GM23248 (cell line): Measurements from ENCODE around the gene KAZN. TPM values are rescaled to one million over a fixed set of nuclear protein-coding genes. Genes with fewer than 3 reads are reported as not detected.

Source experiments
- DNase-seq: peaks from one replicate; pipeline ENCODE4 v3.0.0-alpha.2; 2015
- H2AFZ ChIP-seq: fragments of 200-600 bp; sonication (generic); 2 replicates; pipeline ENCODE4 v1.6.1; 2016; ENCODE audit warnings: antibody characterized with exemption
- H3F3A ChIP-seq: fragments of 200-600 bp; sonication (generic); 2 replicates; pipeline ENCODE4 v1.6.1; 2016; ENCODE audit warnings: mild to moderate bottlenecking, antibody characterized with exemption, mixed run types; ENCODE audit not compliant: insufficient read depth
- H3K27ac ChIP-seq: fragments of 200-600 bp; sonication (generic); 2 replicates; pipeline ENCODE4 v1.5.1; 2016; ENCODE audit warnings: mild to moderate bottlenecking
- H3K27me3 ChIP-seq: fragments of 200-600 bp; sonication (generic); replicated peaks from 2 replicates; pipeline ENCODE4 v1.6.1; 2016; ENCODE audit warnings: mild to moderate bottlenecking; ENCODE audit not compliant: insufficient read depth
- H3K36me3 ChIP-seq: fragments of 200-600 bp; sonication (generic); 2 replicates; pipeline ENCODE4 v1.6.1; 2016; ENCODE audit warnings: low read depth, mild to moderate bottlenecking
- H3K4me1 ChIP-seq: fragments of 200-600 bp; sonication (generic); 2 replicates; pipeline ENCODE4 v1.6.1; 2016; ENCODE audit warnings: mild to moderate bottlenecking; ENCODE audit not compliant: insufficient read depth
- H3K4me2 ChIP-seq: fragments of 200-600 bp; sonication (generic); one replicate; pipeline ENCODE4 v1.6.1; 2016; ENCODE audit warnings: mild to moderate bottlenecking; ENCODE audit not compliant: unreplicated experiment
- H3K4me3 ChIP-seq: fragments of 200-600 bp; sonication (generic); 2 replicates; pipeline ENCODE4 v1.5.1; 2016; ENCODE audit warnings: mild to moderate bottlenecking
- H3K79me2 ChIP-seq: fragments of 200-600 bp; sonication (generic); 2 replicates; pipeline ENCODE4 v1.6.1; 2016; ENCODE audit warnings: mild to moderate bottlenecking; ENCODE audit not compliant: insufficient read depth
- H3K9ac ChIP-seq: fragments of 200-600 bp; sonication (generic); 2 replicates; pipeline ENCODE4 v1.6.1; 2016; ENCODE audit warnings: mild to moderate bottlenecking
- H3K9me2 ChIP-seq: fragments of 200-600 bp; sonication (generic); 2 replicates; pipeline ENCODE4 v1.6.1; 2016; ENCODE audit warnings: mixed run types, mild to moderate bottlenecking, moderate library complexity; ENCODE audit not compliant: insufficient read depth
- H3K9me3 ChIP-seq: fragments of 200-600 bp; sonication (generic); one replicate; pipeline ENCODE4 v1.6.1; 2017; ENCODE audit warnings: low read depth
- H4K20me1 ChIP-seq: fragments of 200-600 bp; sonication (generic); 2 replicates; pipeline ENCODE4 v1.6.0; 2016; ENCODE audit not compliant: insufficient read depth
- EZH2 ChIP-seq: fragments of 200-600 bp; sonication (generic); IDR thresholded peaks from 2 replicates; pipeline ENCODE4 v1.6.1; 2018; ENCODE audit warnings: antibody characterized with exemption, mild to moderate bottlenecking; ENCODE audit not compliant: insufficient read depth, poor library complexity, severe bottlenecking
- EZH2phosphoT487 ChIP-seq: fragments of 200-600 bp; sonication (generic); IDR thresholded peaks from 2 replicates; pipeline ENCODE4 v1.6.1; 2018; ENCODE audit warnings: antibody characterized with exemption, moderate library complexity, mild to moderate bottlenecking, low read depth; ENCODE audit not compliant: insufficient read depth
- WGBS, 2 experiments: methylation state at CpG; one replicate each; pipeline ENCODE4 v1.1.6; 2015 to 2017; ENCODE audit warnings: low lambda C conversion rate in 2 of 2, low coverage in 1 of 2; ENCODE audit errors: missing lambda C conversion rate in 2 of 2; 5-methylcytosine and 5-hydroxymethylcytosine counted together
- in situ Hi-C: fragments of 300-500 bp; cut with MboI; formaldehyde crosslinking; loops from 2 replicates; pipeline ENCODE4 v1.15.0; 2020
- polyA plus RNA-seq: library from polyadenylated mRNA; unstranded; fragments of >200 nt; fragmentation: Nextera tagmentation; extraction: Ambion mirVana; gene quantifications from 2 replicates; pipeline ENCODE4 v1.2.1, GENCODE V29; 2016
- total RNA-seq: library from RNA; depleted of rRNA; stranded (reverse); fragments of >200 nt; shearing (Covaris generic); gene quantifications from 2 replicates; pipeline ENCODE4 v1.2.3, GENCODE V29; 2014

KAZN gene
- total and polyA plus RNA-seq, 2 experiments from 2014 or later = 4.9 to 7.2 TPM

DNA sequence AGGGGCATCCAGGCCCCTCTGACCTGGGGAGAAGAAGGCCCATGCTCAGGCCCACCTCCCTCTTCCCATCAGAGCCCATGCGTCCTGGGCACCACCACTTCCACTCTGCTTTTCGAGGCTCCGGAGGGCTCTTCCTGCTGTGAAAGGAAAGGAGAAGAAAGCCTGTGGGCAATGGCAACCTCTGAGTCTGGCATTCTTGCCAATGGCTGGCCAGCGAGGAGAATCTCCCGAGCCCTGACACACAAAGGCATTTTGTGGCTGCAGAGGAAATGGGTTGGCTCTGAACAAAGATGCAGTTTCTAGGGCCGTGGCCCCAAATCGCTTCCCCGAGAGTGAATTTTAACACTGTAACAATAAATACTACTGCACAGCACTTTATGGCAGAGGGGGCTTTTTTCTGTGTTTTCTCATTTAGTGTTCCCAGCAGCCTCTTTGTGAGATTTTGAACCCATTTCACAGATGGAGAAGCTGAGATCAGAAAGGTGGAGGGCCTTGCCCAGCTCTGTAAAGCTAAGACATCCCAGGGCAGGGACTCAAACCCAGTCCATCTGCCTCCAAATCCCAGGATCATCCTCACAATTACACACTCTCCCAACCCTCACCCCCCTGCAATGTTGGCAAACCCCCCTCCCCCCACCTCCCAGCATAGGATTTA is 519.3 kb downstream of the KAZN start:
- in situ Hi-C loops = no loop called here
- no peaks in the 10 kb centered on the region for H4K20me1 ChIP-seq
- H3K4me1 ChIP-seq = no peaks in the 10 kb centered on the region
- peaks cover 6% of the 10 kb centered on the region; the same call in 1 of the 2 replicates for H3K27me3 ChIP-seq
- no peak for TF ChIP-seq EZH2
- TF ChIP-seq EZH2phosphoT487 = no peak
- no peak overlapping the region for H3K27ac ChIP-seq
- no peaks in the 10 kb centered on the region for H3K79me2 ChIP-seq
- H3K9me3 ChIP-seq = no peaks in the 10 kb centered on the region
- H3F3A ChIP-seq = no peaks in the 10 kb centered on the region
- 73 to 75% methylated on average over 8 of the region's 8 CpGs for WGBS, 2 experiments
- H3K9ac ChIP-seq = no peak overlapping the region
- no peak overlapping the region for H2AFZ ChIP-seq
- no peak for DNase-seq
- H3K36me3 ChIP-seq = no peaks in the 10 kb centered on the region
- no peak overlapping the region for H3K4me3 ChIP-seq
- H3K4me2 ChIP-seq = no peak overlapping the region
- H3K9me2 ChIP-seq = no peaks in the 10 kb centered on the region

DNA sequence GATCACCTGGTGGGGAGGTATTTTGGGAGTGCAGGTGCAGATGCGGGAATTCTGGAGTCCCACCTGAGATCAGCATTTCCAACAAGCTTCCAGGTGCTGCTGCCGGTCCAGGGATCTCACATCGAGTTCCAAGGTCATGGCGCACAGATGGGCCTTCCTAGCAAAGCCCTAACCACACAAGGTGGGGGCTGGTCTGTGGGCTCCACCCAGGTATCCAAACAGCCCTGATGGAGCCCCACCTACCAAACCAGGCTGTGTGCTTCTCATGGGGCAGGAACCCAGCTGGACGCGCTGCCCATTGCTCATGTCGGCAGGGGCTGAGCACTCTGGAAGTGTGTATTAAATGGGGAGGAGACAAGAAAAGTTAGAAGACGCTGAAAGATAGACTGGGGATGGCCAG is 520.1 kb downstream of the KAZN start:
- H3K4me2 ChIP-seq = no peak overlapping the region
- no peak overlapping the region for H2AFZ ChIP-seq
- H3K27me3 ChIP-seq = peaks cover 6% of the 10 kb centered on the region; the same call in 1 of the 2 replicates
- DNase-seq = no peak
- H3K9me3 ChIP-seq = no peaks in the 10 kb centered on the region
- no peaks in the 10 kb centered on the region for H3K79me2 ChIP-seq
- no peaks in the 10 kb centered on the region for H4K20me1 ChIP-seq
- H3K9me2 ChIP-seq = no peaks in the 10 kb centered on the region
- in situ Hi-C loops = no loop called here
- H3K4me1 ChIP-seq = no peaks in the 10 kb centered on the region
- H3F3A ChIP-seq = no peaks in the 10 kb centered on the region
- H3K9ac ChIP-seq = no peak overlapping the region
- no peak overlapping the region for H3K27ac ChIP-seq
- TF ChIP-seq EZH2phosphoT487 (no peak), EZH2 (no peak)
- H3K4me3 ChIP-seq = no peak overlapping the region
- H3K36me3 ChIP-seq = no peaks in the 10 kb centered on the region
- 74% methylated on average over 8 of the region's 8 CpGs for WGBS, 2 experiments

DNA sequence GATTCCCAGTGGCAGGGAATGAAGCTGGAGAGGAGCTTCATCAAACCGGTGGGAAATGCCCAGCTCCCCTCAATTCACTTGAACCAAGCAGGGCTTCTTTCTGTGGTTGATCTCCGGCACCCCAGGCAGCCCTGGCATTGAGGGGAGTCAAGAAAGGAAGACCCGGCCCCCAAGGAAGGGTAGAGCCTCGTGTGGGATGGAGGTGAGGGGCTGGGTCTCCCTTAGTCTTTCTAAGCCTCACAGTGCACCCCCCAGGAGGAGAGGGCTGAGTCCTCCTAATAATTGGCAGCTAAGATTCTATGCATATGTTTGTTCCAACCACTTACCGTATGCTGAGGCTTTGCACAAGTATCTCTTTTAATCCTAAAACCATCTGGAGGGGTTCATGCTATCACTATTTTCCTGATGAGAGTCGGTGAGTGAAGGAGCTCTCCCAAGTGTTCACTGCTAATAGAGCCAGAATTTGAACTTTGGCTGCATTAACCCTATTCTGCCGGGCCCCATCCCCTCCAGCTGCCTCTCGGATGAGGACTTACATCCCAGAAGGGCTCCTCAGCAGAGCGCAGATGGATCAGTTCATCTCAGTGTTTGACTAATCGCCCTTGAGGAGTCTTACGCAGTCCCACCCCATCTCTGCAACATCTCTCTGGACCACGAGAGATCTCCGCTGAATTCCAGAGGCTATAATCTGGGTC is 521.9 kb downstream of the KAZN start:
- H3K9me2 ChIP-seq = no peaks in the 10 kb centered on the region
- H3K4me2 ChIP-seq = no peak overlapping the region
- no peak overlapping the region for H3K9ac ChIP-seq
- H3K79me2 ChIP-seq = no peaks in the 10 kb centered on the region
- no peaks in the 10 kb centered on the region for H3K36me3 ChIP-seq
- no peaks in the 10 kb centered on the region for H3F3A ChIP-seq
- no peaks in the 10 kb centered on the region for H4K20me1 ChIP-seq
- TF ChIP-seq EZH2 (no peak), EZH2phosphoT487 (no peak)
- H3K9me3 ChIP-seq = no peaks in the 10 kb centered on the region
- peaks cover 6% of the 10 kb centered on the region; the same call in 1 of the 2 replicates for H3K27me3 ChIP-seq
- no peak overlapping the region for H2AFZ ChIP-seq
- 59 to 65% methylated on average over 13 of the region's 13 CpGs for WGBS, 2 experiments
- DNase-seq = no peak
- no peak overlapping the region for H3K4me3 ChIP-seq
- no peak overlapping the region for H3K27ac ChIP-seq
- H3K4me1 ChIP-seq = no peaks in the 10 kb centered on the region
- in situ Hi-C loops = loop anchor here (10.0 kb wide), 1 partner anchor 154 kb away; no protein-coding TSS in a partner anchor

DNA sequence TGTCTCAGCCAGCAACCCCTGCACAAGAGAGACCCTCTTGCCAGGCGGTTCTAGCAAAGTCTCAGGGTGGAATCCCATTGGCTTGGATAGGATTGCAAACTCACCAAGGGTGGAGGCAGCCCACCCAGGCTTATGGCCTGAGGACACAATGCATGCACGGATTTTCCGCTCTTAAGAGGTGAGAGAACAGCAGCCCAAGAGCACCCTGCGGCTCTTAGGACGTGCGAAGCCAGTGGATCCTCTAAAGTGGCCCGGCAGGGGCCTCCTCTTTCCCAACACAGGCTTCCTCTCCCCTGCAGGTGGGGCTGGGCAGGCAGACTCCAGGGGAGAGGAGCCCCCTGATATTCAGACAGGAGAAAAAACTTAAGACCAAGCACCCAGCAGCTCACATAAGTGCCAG is 523.8 kb downstream of the KAZN start:
- H2AFZ ChIP-seq = no peak overlapping the region
- TF ChIP-seq EZH2 (no peak), EZH2phosphoT487 (no peak)
- H3K9me2 ChIP-seq = no peaks in the 10 kb centered on the region
- no peaks in the 10 kb centered on the region for H3K4me1 ChIP-seq
- no peaks in the 10 kb centered on the region for H4K20me1 ChIP-seq
- no peak overlapping the region for H3K9ac ChIP-seq
- no peak overlapping the region for H3K4me3 ChIP-seq
- H3K4me2 ChIP-seq = no peak overlapping the region
- H3K27ac ChIP-seq = no peak overlapping the region
- H3K9me3 ChIP-seq = no peaks in the 10 kb centered on the region
- no peak for DNase-seq
- in situ Hi-C loops = loop anchor here (10.0 kb wide), 1 partner anchor 152 kb away; no protein-coding TSS in a partner anchor
- no peaks in the 10 kb centered on the region for H3K79me2 ChIP-seq
- WGBS, 2 experiments = 76 to 79% methylated on average over 7 of the region's 7 CpGs
- H3K27me3 ChIP-seq = peaks cover 6% of the 10 kb centered on the region; the same call in 1 of the 2 replicates
- no peaks in the 10 kb centered on the region for H3F3A ChIP-seq
- no peaks in the 10 kb centered on the region for H3K36me3 ChIP-seq
